HEK293 (cell line): ENCODE measurements around the gene DYNLL2.

Experiments
- CTCF ChIA-PET: fragments of 350-600 bp; formaldehyde crosslinking; extraction: SDS; loops from one replicate; lab custom pipeline; 2021; ENCODE audit warnings: antibody characterized with exemption; lab: Yijun Ruan, JAX
- POLR2A ChIA-PET: fragments of 300-600 bp; formaldehyde crosslinking; extraction: SDS; loops from one replicate; lab custom pipeline; 2020; ENCODE audit warnings: antibody characterized with exemption, inconsistent platforms; lab: Yijun Ruan, JAX
- H3K27ac ChIP-seq: fragments of 200-500 bp; sonication (Bioruptor generic); 2 replicates; pipeline ENCODE4 v1.5.1; 2014; ENCODE audit warnings: low read depth, low read length, control low read depth, inconsistent platforms; ENCODE audit errors: extremely low read depth
- H3K36me3 ChIP-seq, 2 experiments: fragments of 200-500 bp in 1 of 2; sonication (Bioruptor generic) in 1 of 2; 1 replicate in 1 of 2; 2 replicates in 1 of 2; pipeline ENCODE4 v1.5.1; 2014 to 2017; ENCODE audit warnings: inconsistent platforms in 2 of 2, low read length in 2 of 2; ENCODE audit not compliant: control insufficient read depth in 2 of 2, insufficient read depth in 1 of 2
- H3K4me1 ChIP-seq: fragments of 200-500 bp; sonication (Bioruptor generic); 2 replicates; pipeline ENCODE4 v1.5.1; 2014; ENCODE audit warnings: mild to moderate bottlenecking, low read length, inconsistent platforms; ENCODE audit not compliant: control insufficient read depth, insufficient read depth
- H3K4me3 ChIP-seq: 2 replicates; pipeline ENCODE4 v1.5.1; 2011; ENCODE audit warnings: low read depth, mild to moderate bottlenecking, control low read depth, low read length, moderate library complexity
- H3K9me3 ChIP-seq: fragments of 200-500 bp; sonication (Bioruptor generic); 2 replicates; pipeline ENCODE4 v1.5.1; 2014; ENCODE audit warnings: low read depth, low read length, inconsistent platforms; ENCODE audit not compliant: control insufficient read depth, insufficient read depth
- EGR2 ChIP-seq: fragments of 450-650 bp; formaldehyde crosslinking; IDR thresholded peaks from 2 replicates; pipeline ENCODE4 v1.5.1; 2016; ENCODE audit warnings: low read depth, missing biosample characterization, missing genetic modification characterization
- ELK4 ChIP-seq: IDR thresholded peaks from 2 replicates; pipeline ENCODE4 v1.6.1; 2011; ENCODE audit warnings: mild to moderate bottlenecking, low read depth, low read length, borderline replicate concordance
- GLIS1 ChIP-seq: fragments of 450-650 bp; formaldehyde crosslinking; IDR thresholded peaks from 2 replicates; pipeline ENCODE4 v1.5.1; 2016; ENCODE audit warnings: missing biosample characterization, missing genetic modification characterization
- PRDM6 ChIP-seq: fragments of 450-650 bp; formaldehyde crosslinking; IDR thresholded peaks from 2 replicates; pipeline ENCODE4 v1.5.1; 2017; ENCODE audit warnings: missing biosample characterization, missing genetic modification characterization
- SALL2 ChIP-seq: fragments of 450-650 bp; formaldehyde crosslinking; IDR thresholded peaks from 2 replicates; pipeline ENCODE4 v1.5.0; 2017; ENCODE audit warnings: missing biosample characterization, mild to moderate bottlenecking, missing genetic modification characterization, borderline replicate concordance
- TSHZ1 ChIP-seq: fragments of 450-650 bp; formaldehyde crosslinking; IDR thresholded peaks from 2 replicates; pipeline ENCODE4 v1.5.1; 2016; ENCODE audit warnings: missing biosample characterization, missing genetic modification characterization, borderline replicate concordance
- WT1 ChIP-seq: fragments of 450-650 bp; formaldehyde crosslinking; IDR thresholded peaks from 2 replicates; pipeline ENCODE4 v1.5.1; 2016; ENCODE audit warnings: missing biosample characterization, missing genetic modification characterization
- ZIC2 ChIP-seq: fragments of 450-650 bp; formaldehyde crosslinking; IDR thresholded peaks from 2 replicates; pipeline ENCODE4 v1.5.1; 2016; ENCODE audit warnings: missing biosample characterization, missing genetic modification characterization
- ZNF146 ChIP-seq: fragments of 450-650 bp; formaldehyde crosslinking; IDR thresholded peaks from 2 replicates; pipeline ENCODE4 v1.5.1; 2016; ENCODE audit warnings: missing biosample characterization, missing genetic modification characterization
- ZNF391 ChIP-seq: fragments of 450-650 bp; formaldehyde crosslinking; IDR thresholded peaks from 2 replicates; pipeline ENCODE4 v1.5.1; 2016; ENCODE audit warnings: low read depth, missing biosample characterization, missing genetic modification characterization, borderline replicate concordance
- ZNF398 ChIP-seq: fragments of 450-650 bp; formaldehyde crosslinking; IDR thresholded peaks from 2 replicates; pipeline ENCODE4 v1.5.1; 2017; ENCODE audit warnings: missing biosample characterization, missing genetic modification characterization
- ZNF449 ChIP-seq: fragments of 450-650 bp; formaldehyde crosslinking; IDR thresholded peaks from 2 replicates; pipeline ENCODE4 v1.5.1; 2017; ENCODE audit warnings: missing biosample characterization, mild to moderate bottlenecking, missing genetic modification characterization, moderate library complexity
- ZNF560 ChIP-seq: fragments of 450-650 bp; formaldehyde crosslinking; IDR thresholded peaks from 2 replicates; pipeline ENCODE4 v1.5.1; 2017; ENCODE audit warnings: missing biosample characterization, missing genetic modification characterization, borderline replicate concordance
- ZNF658 ChIP-seq: fragments of 450-650 bp; formaldehyde crosslinking; IDR thresholded peaks from 2 replicates; pipeline ENCODE4; 2016; ENCODE audit warnings: missing biosample characterization, missing genetic modification characterization

The DYNLL2 gene

GRCh38 chr17:58052945-58053715 lies 30.1 kb upstream of the DYNLL2 start (continued):
- TF ChIP-seq TSHZ1 (tag by site-specific recombination): no peak
- no peak for TF ChIP-seq ZNF146
- TF ChIP-seq ZNF398 (tag by site-specific recombination): peak; percentile 63
- no peak for TF ChIP-seq ZIC2 (tag by site-specific recombination)
- TF ChIP-seq EGR2 (tag by site-specific recombination): peak; percentile 95
- TF ChIP-seq ZNF560: no peak
- TF ChIP-seq WT1 (tag by site-specific recombination): no peak
- no peak for TF ChIP-seq GLIS1 (tag by site-specific recombination)
- no peak for TF ChIP-seq ZNF658

GRCh38 chr17:58054641-58055040 lies 28.6 kb upstream of the DYNLL2 start:
- no peaks in the 10 kb centered on the region for H3K9me3 ChIP-seq
- H3K27ac ChIP-seq: no peak overlapping the region
- H3K36me3 ChIP-seq: no peaks in the 10 kb centered on the region
- no peak for TF ChIP-seq ZNF391 (tag by site-specific recombination)
- TF ChIP-seq ELK4: no peak
- TF ChIP-seq SALL2 (tag by site-specific recombination): no peak
- TF ChIP-seq PRDM6 (tag by site-specific recombination): no peak
- TF ChIP-seq ZNF449 (tag by site-specific recombination): no peak
- no peak overlapping the region for H3K4me3 ChIP-seq
- CTCF ChIA-PET: interaction anchor here (0.7 to 1.0 kb wide), 2 partner anchors 9 to 16 kb away, joined by 3 to 4 read pairs; no protein-coding TSS in a partner anchor
- POLR2A ChIA-PET: no interaction called here
- no peaks in the 10 kb centered on the region for H3K4me1 ChIP-seq
